Activated T-helper 17 cell treated with anti-CD3 and anti-CD28 coated beads, Interleukin-2, amount 50 U/mL, for 72 hours (primary cell): Measurements from ENCODE around the gene FARS2. TPM values are rescaled to one million over a fixed set of nuclear protein-coding genes. Genes with fewer than 3 reads are reported as not detected.

Experiments used
- ATAC-seq: fragments of 150-1000 bp; cut with Tn5 transposase; replicated peaks from 2 replicates; pipeline ENCODE4 v1.10.0; 2021; ENCODE audit warnings: mild to moderate bottlenecking, moderate library complexity
- H3K27ac Mint-ChIP-seq: one replicate; pipeline ENCODE4 v1.8.0; 2022; ENCODE audit warnings: mixed read lengths
- H3K27me3 Mint-ChIP-seq: one replicate; pipeline ENCODE4 v1.8.0; 2022; ENCODE audit warnings: mixed read lengths
- H3K36me3 Mint-ChIP-seq: one replicate; pipeline ENCODE4 v1.8.0; 2022; ENCODE audit warnings: low read depth, mild to moderate bottlenecking, mixed read lengths
- H3K4me1 Mint-ChIP-seq: one replicate; pipeline ENCODE4 v1.8.0; 2022; ENCODE audit warnings: mixed read lengths
- H3K4me3 Mint-ChIP-seq: one replicate; pipeline ENCODE4 v1.8.0; 2022; ENCODE audit warnings: mild to moderate bottlenecking, mixed read lengths
- H3K9me3 Mint-ChIP-seq: one replicate; pipeline ENCODE4 v1.8.0; 2022; ENCODE audit warnings: mixed read lengths
- total RNA-seq, 2 donors: library from RNA; stranded (reverse); gene quantifications; one replicate each; pipeline ENCODE4 v1.2.3, GENCODE V29; 2022

Gene FARS2
- total RNA-seq, 2 donors from 2014 or later, result 19.3 to 48.3 TPM

DNA sequence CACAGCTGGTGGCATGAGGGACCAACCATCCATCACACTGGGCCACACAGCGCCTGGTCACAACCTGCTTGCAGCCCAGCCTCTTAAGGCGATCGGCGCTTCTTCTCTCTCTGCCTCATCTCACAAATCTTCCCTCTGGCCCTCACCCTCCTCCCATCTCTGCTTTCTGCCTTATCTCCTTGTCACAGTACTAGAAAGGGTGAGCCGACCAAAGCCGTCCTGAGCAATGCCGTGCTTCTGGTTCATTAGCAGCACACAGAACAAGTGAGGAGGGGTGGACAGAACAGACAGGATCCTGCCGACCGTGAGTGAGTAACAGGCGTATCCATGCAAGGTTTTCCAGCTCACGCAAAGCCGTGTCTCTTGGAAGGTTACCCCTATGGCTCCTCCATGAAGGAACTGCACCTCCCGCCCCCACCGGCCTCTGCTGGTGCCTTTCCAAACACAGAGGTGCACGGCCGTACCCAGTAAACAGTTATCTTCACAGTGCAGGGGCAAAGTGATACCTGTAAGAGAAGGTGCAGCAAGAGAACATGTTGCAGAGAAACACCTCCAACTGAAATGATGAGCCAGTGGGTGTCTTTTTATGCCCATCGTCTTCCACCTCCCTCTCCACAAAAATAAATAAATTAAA lies 331.7 kb downstream of the FARS2 start:
- no peak for ATAC-seq
- Mint-ChIP-seq H3K4me3 (no peak overlapping the region), H3K27me3 (no peaks in the 10 kb centered on the region)

DNA sequence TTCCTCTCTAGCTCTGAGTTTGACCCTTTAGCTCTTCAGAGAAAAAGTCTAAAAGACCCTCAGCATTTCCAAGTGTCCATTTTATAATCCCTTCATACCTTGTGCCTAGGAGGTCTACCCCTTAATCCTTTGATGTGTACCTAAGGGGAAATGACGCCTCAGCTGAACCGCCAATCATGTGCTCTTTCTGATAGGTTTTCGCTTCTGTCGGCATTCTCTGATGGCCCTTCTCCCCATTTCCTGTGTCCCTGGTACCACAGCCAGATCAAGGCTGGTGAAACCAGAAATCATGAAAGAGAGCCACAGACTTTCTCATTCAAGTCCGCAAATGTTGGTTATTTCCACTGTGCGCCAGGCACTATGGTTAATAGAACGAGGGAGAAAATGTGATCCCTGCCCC lies 333.9 kb downstream of the FARS2 start:
- Mint-ChIP-seq H3K27me3 (no peaks in the 10 kb centered on the region), H3K27ac (no peak overlapping the region), H3K36me3 (no peaks in the 10 kb centered on the region)

More for the DNA sequence above, 331.7 kb downstream of the FARS2 start:
- Mint-ChIP-seq H3K4me1 (no peaks in the 10 kb centered on the region), H3K9me3 (no peaks in the 10 kb centered on the region), H3K36me3 (no peaks in the 10 kb centered on the region), H3K27ac (no peak overlapping the region)

DNA sequence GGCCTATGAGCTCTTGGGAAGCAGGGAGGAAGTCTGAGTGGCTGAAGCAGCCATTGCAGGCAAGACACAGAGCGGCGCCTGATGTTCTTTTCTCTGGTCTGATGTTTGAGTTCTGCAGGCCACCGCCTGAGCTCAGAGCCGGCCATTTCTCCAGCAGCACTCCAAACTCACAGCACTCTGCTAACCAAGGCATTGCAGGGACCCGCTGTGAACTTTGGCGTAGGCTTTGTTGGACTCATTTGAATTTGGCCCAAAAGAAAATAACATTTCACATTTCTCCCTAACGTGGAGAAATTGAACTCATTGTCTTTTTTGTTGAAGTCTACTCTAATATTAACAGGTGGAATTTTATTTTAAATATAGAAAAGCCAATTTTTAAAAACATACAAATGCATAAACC lies 336.1 kb downstream of the FARS2 start:
- H3K27ac Mint-ChIP-seq, result no peak overlapping the region
- no peaks in the 10 kb centered on the region for H3K27me3 Mint-ChIP-seq
- no peak overlapping the region for H3K4me3 Mint-ChIP-seq
- ATAC-seq, result no peak
- H3K36me3 Mint-ChIP-seq, result no peaks in the 10 kb centered on the region
- no peaks in the 10 kb centered on the region for H3K4me1 Mint-ChIP-seq
- H3K9me3 Mint-ChIP-seq, result no peaks in the 10 kb centered on the region

More for the DNA sequence above, 333.9 kb downstream of the FARS2 start:
- no peak for ATAC-seq
- Mint-ChIP-seq H3K9me3 (no peaks in the 10 kb centered on the region), H3K4me3 (no peak overlapping the region), H3K4me1 (no peaks in the 10 kb centered on the region)

GRCh38 chr6:5598123-5598522 lies 336.8 kb downstream of the FARS2 start:
- ATAC-seq, result no peak
- Mint-ChIP-seq H3K4me1 (no peaks in the 10 kb centered on the region), H3K9me3 (no peaks in the 10 kb centered on the region), H3K27ac (no peak overlapping the region), H3K36me3 (no peaks in the 10 kb centered on the region), H3K4me3 (no peak overlapping the region), H3K27me3 (no peaks in the 10 kb centered on the region)

DNA sequence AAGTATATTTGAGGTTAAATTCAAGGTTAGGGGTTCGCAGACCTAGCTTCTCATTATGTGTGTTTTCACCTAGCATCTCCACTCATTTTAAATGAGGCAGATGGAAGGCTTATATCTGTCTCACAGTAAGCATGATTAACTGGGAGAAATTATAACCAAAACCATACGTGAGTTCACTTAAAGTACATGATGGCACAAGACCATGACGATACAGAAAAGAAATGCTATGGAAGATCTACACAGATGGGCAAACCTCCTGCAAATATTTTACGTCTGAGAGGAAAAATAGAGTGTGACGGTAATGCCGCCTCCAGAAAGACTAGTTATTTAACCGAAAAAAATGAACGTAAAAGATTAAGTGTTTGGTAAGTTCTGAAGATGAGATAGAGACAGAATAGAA lies 337.8 kb downstream of the FARS2 start:
- no peak for ATAC-seq
- Mint-ChIP-seq H3K27me3 (no peaks in the 10 kb centered on the region), H3K27ac (no peak overlapping the region), H3K9me3 (no peaks in the 10 kb centered on the region), H3K36me3 (no peaks in the 10 kb centered on the region), H3K4me1 (no peaks in the 10 kb centered on the region), H3K4me3 (no peak overlapping the region)

DNA sequence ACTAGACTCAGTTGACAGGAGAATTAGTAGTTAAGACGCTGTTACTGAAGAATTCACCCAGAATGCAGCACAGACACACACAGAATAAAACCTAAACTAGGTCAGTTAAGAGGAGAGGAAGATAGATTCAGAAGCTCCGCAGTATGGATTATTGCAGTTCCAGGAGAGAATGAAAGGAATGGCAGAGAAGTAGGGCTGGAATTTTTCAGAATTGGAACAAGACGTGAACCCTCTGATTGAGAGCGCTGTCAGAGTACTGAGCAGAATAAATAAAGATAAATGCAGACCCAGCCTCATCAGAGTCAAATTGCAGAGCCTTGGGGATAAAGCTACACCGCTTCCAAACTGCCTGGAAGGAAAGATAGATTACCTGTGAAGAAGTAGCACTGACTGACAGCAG lies 344.6 kb downstream of the FARS2 start:
- H3K4me3 Mint-ChIP-seq, result no peak overlapping the region
- H3K4me1 Mint-ChIP-seq, result peaks cover 14% of the 10 kb centered on the region
- peak overlapping the region; percentile 35 for H3K27ac Mint-ChIP-seq
- H3K9me3 Mint-ChIP-seq, result no peaks in the 10 kb centered on the region
- ATAC-seq, result no peak
- H3K36me3 Mint-ChIP-seq, result no peaks in the 10 kb centered on the region
- H3K27me3 Mint-ChIP-seq, result no peaks in the 10 kb centered on the region

- ATAC-seq, result no peak
- no peaks in the 10 kb centered on the region for H3K27me3 Mint-ChIP-seq
- H3K4me3 Mint-ChIP-seq, result no peak overlapping the region
- H3K4me1 Mint-ChIP-seq, result peaks cover 14% of the 10 kb centered on the region
- no peak overlapping the region for H3K27ac Mint-ChIP-seq
- no peaks in the 10 kb centered on the region for H3K9me3 Mint-ChIP-seq
- no peaks in the 10 kb centered on the region for H3K36me3 Mint-ChIP-seq
Observed at GRCh38 chr6:5606546-5606945, 345.2 kb downstream of the FARS2 start.

GRCh38 chr6:5610640-5611039 lies 349.3 kb downstream of the FARS2 start:
- peaks cover 14% of the 10 kb centered on the region for H3K4me1 Mint-ChIP-seq
- ATAC-seq, result no peak

GRCh38 chr6:5617179-5617578 lies 355.9 kb downstream of the FARS2 start:
- no peak for ATAC-seq
- Mint-ChIP-seq H3K4me1 (peaks cover 20% of the 10 kb centered on the region), H3K27me3 (no peaks in the 10 kb centered on the region), H3K4me3 (no peak overlapping the region), H3K36me3 (peaks cover 13% of the 10 kb centered on the region), H3K9me3 (no peaks in the 10 kb centered on the region), H3K27ac (no peak overlapping the region)

More at GRCh38 chr6:5610640-5611039, 349.3 kb downstream of the FARS2 start:
- Mint-ChIP-seq H3K27ac (no peak overlapping the region), H3K4me3 (no peak overlapping the region), H3K9me3 (no peaks in the 10 kb centered on the region), H3K27me3 (no peaks in the 10 kb centered on the region), H3K36me3 (peaks cover 13% of the 10 kb centered on the region)

DNA sequence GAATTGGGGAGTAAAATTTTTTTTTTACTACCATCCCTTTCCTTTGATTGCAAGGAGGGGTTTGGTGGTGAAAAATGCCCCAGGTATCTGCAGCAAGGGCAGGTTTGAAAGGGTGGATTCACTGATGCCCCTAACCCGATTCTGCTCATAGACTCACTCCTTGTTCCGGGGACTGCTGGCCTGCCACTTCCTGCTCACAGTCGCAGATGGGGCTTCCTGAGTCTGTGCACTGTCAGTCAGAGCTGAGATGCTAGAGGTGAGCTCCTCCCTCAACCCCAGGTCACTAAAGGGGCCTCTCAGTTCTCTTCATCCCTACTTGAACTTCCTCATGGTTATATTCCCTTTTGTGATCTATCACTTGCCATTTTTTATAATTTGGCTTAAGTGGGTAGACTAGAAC lies 357.9 kb downstream of the FARS2 start:
- ATAC-seq, result peak; percentile 87
- peak overlapping the region; percentile 53 for H3K4me3 Mint-ChIP-seq

GRCh38 chr6:5622276-5623005 lies 361.1 kb downstream of the FARS2 start:
- H3K27ac Mint-ChIP-seq, result no peak overlapping the region
- H3K9me3 Mint-ChIP-seq, result no peaks in the 10 kb centered on the region
- no peak overlapping the region for H3K4me3 Mint-ChIP-seq
- no peak for ATAC-seq
- H3K4me1 Mint-ChIP-seq, result peaks cover 24% of the 10 kb centered on the region
- H3K27me3 Mint-ChIP-seq, result no peaks in the 10 kb centered on the region
- H3K36me3 Mint-ChIP-seq, result no peaks in the 10 kb centered on the region

More for the DNA sequence above, 357.9 kb downstream of the FARS2 start:
- peaks cover 5% of the 10 kb centered on the region for H3K36me3 Mint-ChIP-seq
- H3K27ac Mint-ChIP-seq, result peak overlapping the region; percentile 84
- no peaks in the 10 kb centered on the region for H3K27me3 Mint-ChIP-seq
- H3K9me3 Mint-ChIP-seq, result no peaks in the 10 kb centered on the region
- peaks cover 20% of the 10 kb centered on the region for H3K4me1 Mint-ChIP-seq

- Mint-ChIP-seq H3K27ac (no peak overlapping the region), H3K9me3 (no peaks in the 10 kb centered on the region), H3K27me3 (no peaks in the 10 kb centered on the region), H3K4me1 (peaks cover 21% of the 10 kb centered on the region), H3K36me3 (no peaks in the 10 kb centered on the region), H3K4me3 (no peak overlapping the region)
- no peak for ATAC-seq
Observed at GRCh38 chr6:5623769-5624168, 362.5 kb downstream of the FARS2 start.

DNA sequence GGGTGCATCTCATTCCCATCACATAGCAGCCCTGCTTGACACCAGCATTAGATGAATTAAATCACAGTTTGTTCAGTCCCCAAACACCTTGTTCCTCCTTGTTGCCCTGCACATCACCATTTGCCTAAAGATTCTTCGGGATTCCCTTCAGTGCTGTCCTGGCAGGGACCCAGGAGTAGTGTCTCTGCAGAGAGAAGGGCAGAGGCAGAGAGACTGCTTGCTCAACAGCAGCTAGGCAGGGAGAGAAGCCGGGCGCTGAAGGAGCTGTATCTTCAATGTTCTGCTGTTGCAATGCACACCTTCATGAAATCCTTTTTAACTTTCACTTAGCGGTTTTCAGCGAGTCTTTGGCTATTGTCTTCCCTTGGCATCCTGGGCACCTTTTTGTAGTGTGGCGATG lies 362.9 kb downstream of the FARS2 start:
- ATAC-seq, result no peak
- Mint-ChIP-seq H3K27me3 (no peaks in the 10 kb centered on the region), H3K9me3 (no peaks in the 10 kb centered on the region), H3K36me3 (no peaks in the 10 kb centered on the region), H3K4me1 (peaks cover 17% of the 10 kb centered on the region), H3K27ac (no peak overlapping the region), H3K4me3 (no peak overlapping the region)

- H3K4me3 Mint-ChIP-seq, result peak overlapping the region; percentile 57
- ATAC-seq, result peak; percentile 91
Observed at GRCh38 chr6:5626727-5627426, 365.6 kb downstream of the FARS2 start.

GRCh38 chr6:5630636-5631035 lies 369.3 kb downstream of the FARS2 start:
- Mint-ChIP-seq H3K27me3 (no peaks in the 10 kb centered on the region), H3K9me3 (peaks cover 3% of the 10 kb centered on the region), H3K27ac (no peak overlapping the region), H3K4me3 (no peak overlapping the region), H3K36me3 (peaks cover 5% of the 10 kb centered on the region), H3K4me1 (peaks cover 16% of the 10 kb centered on the region)
- ATAC-seq, result no peak

More at GRCh38 chr6:5626727-5627426, 365.6 kb downstream of the FARS2 start:
- Mint-ChIP-seq H3K27ac (peak overlapping the region; percentile 18), H3K9me3 (no peaks in the 10 kb centered on the region), H3K36me3 (no peaks in the 10 kb centered on the region), H3K4me1 (peaks cover 8% of the 10 kb centered on the region), H3K27me3 (no peaks in the 10 kb centered on the region)
